ENCODE results near the gene SLC25A20. TPM values are rescaled to one million over a fixed set of nuclear protein-coding genes. Genes with fewer than 3 reads are reported as not detected.

Gene SLC25A20
- 9.4 and 16.1 TPM in 2 replicates for total RNA-seq

GRCh38 chr3:48898383-48899234 is at the start of gene SLC25A20:
Gene SLC25A20, minus strand, starts transcription at chr3:48898882. Its CDS starts 88 bp downstream, at chr3:48898794.

GRCh38 chr3:48918388-48919214 is 19.9 kb upstream of the SLC25A20 start, which contains the start of gene ARIH2:
Gene ARIH2, plus strand, starts transcription at chr3:48918842. Its CDS starts 8,717 bp downstream, at chr3:48927559.

GRCh38 chr3:48847504-48848423 is 50.9 kb downstream of the SLC25A20 start, which contains the start of gene PRKAR2A:
Gene PRKAR2A, minus strand, starts transcription at chr3:48847874. Its CDS starts 278 bp downstream, at chr3:48847596.

Other genes with a start within 250 kb of the SLC25A20 start
- 1.6 and 2.4 TPM in 2 replicates for gene CELSR3, start 236.0 kb downstream of the SLC25A20 start, total RNA-seq
- 11.4 and 15.3 TPM in 2 replicates for gene NCKIPSD, start 213.0 kb downstream of the SLC25A20 start, total RNA-seq
- 69.5 and 105 TPM in 2 replicates for gene IP6K2, start 181.7 kb downstream of the SLC25A20 start, total RNA-seq
- 32.2 and 67.3 TPM in 2 replicates for gene PRKAR2A, start 51.0 kb downstream of the SLC25A20 start, total RNA-seq
- 54.8 and 55.4 TPM in 2 replicates for gene ARIH2, start 20.0 kb upstream of the SLC25A20 start, total RNA-seq
- gene P4HTM, start 91.4 kb upstream of the SLC25A20 start, total RNA-seq = 14.3 and 16.9 TPM in 2 replicates
- 118 and 160 TPM in 2 replicates for gene WDR6, start 108.5 kb upstream of the SLC25A20 start, total RNA-seq
- 40.8 and 63.5 TPM in 2 replicates for gene DALRD3, start 119.7 kb upstream of the SLC25A20 start, total RNA-seq
- 40.8 and 43.8 TPM in 2 replicates for gene NDUFAF3, start 123.2 kb upstream of the SLC25A20 start, total RNA-seq
- gene IMPDH2, start 130.5 kb upstream of the SLC25A20 start, total RNA-seq = 357 and 479 TPM in 2 replicates
- 135 and 173 TPM in 2 replicates for gene QRICH1, start 195.2 kb upstream of the SLC25A20 start, total RNA-seq
- 587 and 637 TPM in 2 replicates for gene QARS1, start 205.9 kb upstream of the SLC25A20 start, total RNA-seq
- 42.0 and 42.8 TPM in 2 replicates for gene USP19, start 221.9 kb upstream of the SLC25A20 start, total RNA-seq
- gene LAMB2, start 234.2 kb upstream of the SLC25A20 start, total RNA-seq = 184 and 515 TPM in 2 replicates